ENCODE results near the gene CEMIP. TPM values are rescaled to one million over a fixed set of nuclear protein-coding genes. Genes with fewer than 3 reads are reported as not detected.

CEMIP gene
- total and polyA plus RNA-seq, 2 of the 4 experiments (the other 2 are of a cell fraction), result 63.8 to 78.0 TPM

DNA sequence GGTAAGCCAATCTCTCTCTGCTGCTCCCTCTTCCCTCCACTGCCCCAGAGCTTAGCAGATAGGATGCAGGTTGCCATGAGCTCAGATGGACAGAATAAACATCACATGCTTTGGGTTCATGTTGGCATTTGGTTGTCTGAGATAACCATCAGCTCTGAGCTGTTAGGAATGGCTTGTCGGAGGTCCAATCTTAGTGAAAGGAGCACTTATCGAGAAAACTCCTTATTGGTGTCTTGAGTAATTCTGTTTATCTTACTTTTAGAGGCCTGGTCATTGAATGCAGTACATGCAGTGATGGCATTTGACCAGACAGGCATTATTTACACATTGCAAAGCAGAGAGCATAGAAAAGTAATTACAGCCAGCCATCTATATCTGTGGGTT is 99.7 kb downstream of the CEMIP start:
- Histone ChIP-seq H2BK20ac (ENCODE audit: low read depth, low read length) (peak overlapping the region; percentile 31; the same call in 1 of the 2 replicates), H3K14ac (replicated peaks; ENCODE audit: low read depth, low read length) (peak overlapping the region; percentile 62), H4K20me1 (ENCODE audit: insufficient read depth, low read length) (peaks cover 51% of the 10 kb centered on the region), H3K9me1 (ENCODE audit: insufficient read depth, low read length) (peaks cover 33% of the 10 kb centered on the region), H4K8ac (ENCODE audit: low read depth in 2 of 2, low read length in 2 of 2) (peak overlapping the region; percentile 31 to 42; a peak in 1 of 4 replicates), H3K4me2 (ENCODE audit: low read depth, low read length) (no peak overlapping the region), H4K5ac (ENCODE audit: low read depth, low read length) (no peak overlapping the region), H2AK5ac (ENCODE audit: low read depth, low read length) (peak overlapping the region; percentile 58), H3K56ac (ENCODE audit: extremely low read depth, insufficient read depth, low read length) (no peak overlapping the region), H3K4me3 (ENCODE audit: insufficient read depth, low read depth, low read length) (no peak overlapping the region), H3K18ac (ENCODE audit: low read depth, low read length) (no peak overlapping the region; the same call in 1 of the 2 replicates), H3K9ac (ENCODE audit: low read depth, low read length) (no peak overlapping the region), H3K9me3 (ENCODE audit: control insufficient read depth, insufficient read depth, low read length) (no peaks in the 10 kb centered on the region), H2BK15ac (ENCODE audit: low read depth, low read length) (no peak overlapping the region), H3K79me1 (ENCODE audit: low read depth in 1 of 2, low read length in 2 of 2) (peaks cover 0 to 14% of the 10 kb centered on the region in 2 experiments; a peak in 1 of 4 replicates), H2BK5ac (ENCODE audit: low read depth, low read length, poor library complexity, severe bottlenecking) (no peak overlapping the region), H2AFZ (replicated peaks; ENCODE audit: low read length, poor library complexity) (no peak overlapping the region), H2AK9ac (replicated peaks; ENCODE audit: low read depth, low read length, poor library complexity) (no peak overlapping the region), H3K27me3 (ENCODE audit: control insufficient read depth, insufficient read depth, low read length) (no peaks in the 10 kb centered on the region), H2BK120ac (ENCODE audit: low read depth, low read length) (peak overlapping the region; percentile 60), H3K4ac (ENCODE audit: low read depth, low read length) (peak overlapping the region; percentile 61), H3K23ac (ENCODE audit: low read depth, low read length) (peak overlapping the region; percentile 55; the same call in 1 of the 2 replicates), H3K27ac (ENCODE audit: insufficient read depth, low read length) (peak overlapping the region; percentile 17; the same call in 1 of the 2 replicates), H3K36me3 (ENCODE audit: control insufficient read depth, insufficient read depth, low read length) (peaks cover 78% of the 10 kb centered on the region), H4K91ac (ENCODE audit: insufficient read depth, low read depth, low read length) (peak overlapping the region; percentile 41), H3K4me1 (ENCODE audit: control insufficient read depth, insufficient read depth, low read length) (peaks cover 14% of the 10 kb centered on the region)
- dilution Hi-C loops (cut with HindIII; ENCODE audit: low sequenced_read_pairs, unreplicated experiment), result no loop called here
- intact Hi-C loops (cut with micrococcal nuclease), result no loop called here
- ATAC-seq (ENCODE audit: low read depth) (peak; percentile 4; the same call in 1 of the 2 replicates), DNase-seq (no peak)
- BruUV-seq (replicated peaks), result no TSS peak
- TF ChIP-seq SMC3 (IDR thresholded peaks at IDR 0.05; ENCODE audit: low read depth, low read length), result no peak
- TF ChIP-seq, protein P1, sequence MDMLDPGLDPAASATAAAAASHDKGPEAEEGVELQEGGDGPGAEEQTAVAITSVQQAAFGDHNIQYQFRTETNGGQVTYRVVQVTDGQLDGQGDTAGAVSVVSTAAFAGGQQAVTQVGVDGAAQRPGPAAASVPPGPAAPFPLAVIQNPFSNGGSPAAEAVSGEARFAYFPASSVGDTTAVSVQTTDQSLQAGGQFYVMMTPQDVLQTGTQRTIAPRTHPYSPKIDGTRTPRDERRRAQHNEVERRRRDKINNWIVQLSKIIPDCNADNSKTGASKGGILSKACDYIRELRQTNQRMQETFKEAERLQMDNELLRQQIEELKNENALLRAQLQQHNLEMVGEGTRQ (IDR thresholded peaks at IDR 0.05; ENCODE audit: low read depth, low read length), result no peak
- TF ChIP-seq POLR2A (IDR thresholded peaks at IDR 0.05; ENCODE audit: low read depth, low read length), result no peak
- no peak for TF ChIP-seq CHD1 (IDR thresholded peaks at IDR 0.05; ENCODE audit: low read depth, low read length)
- TF ChIP-seq FOS (IDR thresholded peaks at IDR 0.05; ENCODE audit: low read depth, low read length), result no peak
- no peak for TF ChIP-seq CEBPB (IDR thresholded peaks at IDR 0.05; ENCODE audit: low read depth, low read length)
- TF ChIP-seq, protein P2, sequence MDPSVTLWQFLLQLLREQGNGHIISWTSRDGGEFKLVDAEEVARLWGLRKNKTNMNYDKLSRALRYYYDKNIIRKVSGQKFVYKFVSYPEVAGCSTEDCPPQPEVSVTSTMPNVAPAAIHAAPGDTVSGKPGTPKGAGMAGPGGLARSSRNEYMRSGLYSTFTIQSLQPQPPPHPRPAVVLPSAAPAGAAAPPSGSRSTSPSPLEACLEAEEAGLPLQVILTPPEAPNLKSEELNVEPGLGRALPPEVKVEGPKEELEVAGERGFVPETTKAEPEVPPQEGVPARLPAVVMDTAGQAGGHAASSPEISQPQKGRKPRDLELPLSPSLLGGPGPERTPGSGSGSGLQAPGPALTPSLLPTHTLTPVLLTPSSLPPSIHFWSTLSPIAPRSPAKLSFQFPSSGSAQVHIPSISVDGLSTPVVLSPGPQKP (IDR thresholded peaks at IDR 0.05; ENCODE audit: borderline replicate concordance, low read depth, low read length), result no peak
- no peak for TF ChIP-seq RAD21 (IDR thresholded peaks at IDR 0.05; ENCODE audit: low read length)
- TF ChIP-seq MAZ (IDR thresholded peaks at IDR 0.05; ENCODE audit: borderline replicate concordance, low read depth, low read length), result no peak
- no peak for TF ChIP-seq RFX5 (IDR thresholded peaks at IDR 0.05; ENCODE audit: low read depth, low read length)
- TF ChIP-seq RCOR1 (IDR thresholded peaks at IDR 0.05; ENCODE audit: insufficient replicate concordance, low read length), result no peak
- ChIA-PET POLR2A (ENCODE audit: unreplicated experiment) (no interaction called here), CTCF (interaction anchor here (1.3 kb wide), 1 partner anchor 100 kb away, joined by 3 read pairs; the partner anchor contains the start of gene CEMIP)
- in situ Hi-C loops (cut with MboI; ENCODE audit: low sequenced_read_pairs), result no loop called here
- WGBS, 2 experiments (ENCODE audit: extremely low coverage in 2 of 2, insufficient read length in 1 of 2), result no CpG with 5 or more reads among the region's 2 CpGs

Data from IMR-90 (cell line).